GM10266 (cell line): ENCODE data around the gene PLEKHJ1.
"Not testable (repeated sequence)": the region's sequence is repeated elsewhere in the genome, so short reads cannot be mapped to it uniquely, and the experiment has no call there.

Experiments
- DNase-seq: peaks from one replicate; pipeline ENCODE4 v3.0.0; 2012; ENCODE audit errors: extremely low spot score
- CTCF ChIP-seq: IDR thresholded peaks from 2 replicates; pipeline ENCODE4 v1.5.1; 2012; ENCODE audit warnings: mild to moderate bottlenecking, low read depth; ENCODE audit not compliant: control insufficient read depth, insufficient read depth; ENCODE audit errors: missing control alignments

The PLEKHJ1 gene

GRCh38 chr19:2207008-2207407, 29.1 kb downstream of the PLEKHJ1 start:
- DNase-seq, result no peak
- TF ChIP-seq CTCF, result no peak

GRCh38 chr19:2202366-2202765, 33.8 kb downstream of the PLEKHJ1 start:
- DNase-seq, result no peak
- no peak for TF ChIP-seq CTCF

GRCh38 chr19:2201473-2202148, 34.5 kb downstream of the PLEKHJ1 start:
- TF ChIP-seq CTCF, result no peak

GRCh38 chr19:2200624-2201294, 35.4 kb downstream of the PLEKHJ1 start:
- DNase-seq, result not testable (repeated sequence)

More at GRCh38 chr19:2201473-2202148, 34.5 kb downstream of the PLEKHJ1 start:
- no peak for DNase-seq

GRCh38 chr19:2199861-2200623, 36.1 kb downstream of the PLEKHJ1 start:
- no peak for TF ChIP-seq CTCF
- DNase-seq, result no peak

- TF ChIP-seq CTCF, result peak; percentile 21
- DNase-seq, result no peak
These were observed 36.9 kb downstream of the PLEKHJ1 start for GRCh38 chr19:2199215-2199614.

GRCh38 chr19:2198317-2198716, 37.8 kb downstream of the PLEKHJ1 start:
- no peak for TF ChIP-seq CTCF

More at GRCh38 chr19:2198317-2198716, 37.8 kb downstream of the PLEKHJ1 start:
- DNase-seq, result no peak
